Stimulated activated CD8-positive, alpha-beta memory T cell treated with anti-CD3 and anti-CD28 coated beads, Interleukin-2, amount 100 ng/mL, for 1 hour (primary cell): ENCODE measurements around the gene NFYC.

Source experiments
- DNase-seq, 2 donors: peaks; one replicate each; pipeline ENCODE4 v3.0.0-alpha.2; 2020; ENCODE audit warnings: low read depth in 2 of 2

The NFYC gene

GRCh38 chr1:40739455-40740008 is 48.0 kb downstream of the NFYC start:
- no peak for DNase-seq

DNA sequence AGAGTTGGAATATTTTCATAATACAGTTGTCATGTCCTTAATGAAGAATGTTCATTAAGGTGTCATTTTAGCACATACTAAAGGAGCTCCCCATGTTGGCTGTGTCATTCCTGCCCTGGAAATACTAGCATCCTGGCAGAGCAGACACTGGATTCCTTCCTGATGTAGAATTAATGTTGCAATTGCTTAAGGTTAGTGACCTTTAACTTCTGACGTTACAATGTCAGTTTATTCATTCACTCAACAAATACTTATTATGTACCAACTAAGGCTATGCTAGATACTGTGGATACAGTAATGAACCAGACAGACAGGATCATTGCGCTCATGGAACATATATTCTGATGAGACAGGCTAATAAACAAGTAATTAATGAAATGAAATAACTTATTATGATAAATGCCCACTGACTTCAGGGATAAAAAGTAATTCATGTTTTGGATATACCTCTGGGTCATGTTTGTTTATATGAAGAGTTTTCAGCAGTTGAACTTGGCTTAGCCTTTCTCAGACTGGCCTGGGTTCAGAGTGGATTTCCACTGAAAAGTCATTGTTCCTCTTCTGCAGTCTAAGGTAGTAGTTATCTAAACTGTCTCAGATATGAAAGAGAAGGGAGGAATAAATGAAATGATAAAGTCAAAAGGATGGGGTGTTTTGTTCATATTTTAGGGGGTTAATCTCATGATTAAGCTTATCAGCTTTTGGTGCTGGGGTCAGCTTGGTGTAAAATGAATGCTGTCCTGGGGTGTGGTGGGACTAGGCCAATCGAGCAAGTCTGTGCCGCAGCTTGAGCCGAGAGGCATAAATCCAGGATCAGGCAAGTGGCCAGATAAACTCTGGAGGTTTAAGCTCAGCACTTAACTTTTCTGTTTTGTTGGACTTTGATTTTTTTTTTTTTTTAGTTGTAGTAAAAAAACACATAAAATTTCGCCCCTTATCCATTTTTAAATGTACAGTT is 48.8 kb downstream of the NFYC start:
- no peak for DNase-seq

DNA sequence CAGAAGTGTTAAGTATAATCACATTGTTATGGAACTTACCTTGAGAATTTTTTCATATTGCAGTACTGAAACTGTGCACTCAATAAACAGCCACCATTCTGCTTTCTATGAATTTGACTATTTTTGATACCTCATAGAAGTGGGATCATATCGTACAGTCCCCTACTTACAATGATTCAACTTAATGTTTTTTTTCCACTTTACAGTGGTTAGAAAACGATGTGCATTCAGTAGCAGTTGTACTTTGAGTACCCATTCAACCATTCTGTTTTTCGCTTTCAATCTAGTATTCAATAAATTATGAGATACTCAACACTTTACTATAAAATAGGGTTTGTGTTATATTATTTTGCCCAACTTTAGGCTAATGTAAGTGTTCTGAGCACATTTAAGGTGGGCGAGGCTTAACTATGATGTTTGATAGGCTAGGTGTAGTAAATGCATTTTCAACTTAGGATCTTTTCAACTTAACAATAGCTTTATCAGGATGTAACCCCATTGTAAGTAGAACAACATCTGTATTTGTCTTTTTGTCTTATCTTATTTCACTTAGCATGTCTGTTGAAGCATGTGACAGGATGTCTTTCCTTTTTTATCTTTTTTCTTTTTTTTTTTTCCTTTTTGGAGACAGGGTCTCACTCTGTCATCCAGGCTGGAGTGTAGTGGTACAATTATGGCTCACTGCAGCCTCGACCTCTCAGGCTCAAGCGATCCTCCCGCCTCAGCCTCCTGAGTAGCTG is 49.7 kb downstream of the NFYC start:
- no peak for DNase-seq

DNA sequence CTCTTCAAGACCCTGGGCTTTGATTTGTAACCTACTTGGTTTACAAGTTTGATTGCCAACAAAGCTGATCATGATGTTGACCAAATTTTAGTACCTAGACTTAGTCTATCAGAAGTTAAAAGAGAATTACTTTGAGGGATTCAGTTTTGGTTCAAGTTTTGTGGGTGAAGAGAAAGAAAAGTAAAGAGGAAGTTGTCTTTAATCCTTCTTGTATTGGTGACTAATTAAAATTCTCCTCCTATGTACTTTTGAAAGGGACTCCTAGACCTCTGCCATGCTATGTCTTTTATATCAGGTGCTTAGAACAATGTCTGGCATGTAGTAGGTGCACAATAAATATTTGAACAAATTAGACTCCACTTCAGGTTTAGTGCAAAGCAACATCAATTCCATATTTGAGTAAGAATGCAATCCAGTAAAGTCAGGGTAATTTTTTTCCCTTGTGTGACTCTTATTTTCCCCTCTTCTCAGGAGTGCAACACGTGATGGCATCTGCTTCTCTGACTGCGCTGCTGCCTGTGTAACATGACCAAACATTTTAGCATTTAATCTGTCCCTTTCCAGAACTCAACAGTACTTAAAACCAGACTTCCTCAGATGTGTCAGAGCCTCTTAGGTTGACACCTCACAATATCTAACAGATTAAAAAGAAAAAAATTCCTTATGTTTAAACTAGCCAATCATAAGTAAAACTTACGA is 51.0 kb downstream of the NFYC start:
- DNase-seq, result no peak

DNA sequence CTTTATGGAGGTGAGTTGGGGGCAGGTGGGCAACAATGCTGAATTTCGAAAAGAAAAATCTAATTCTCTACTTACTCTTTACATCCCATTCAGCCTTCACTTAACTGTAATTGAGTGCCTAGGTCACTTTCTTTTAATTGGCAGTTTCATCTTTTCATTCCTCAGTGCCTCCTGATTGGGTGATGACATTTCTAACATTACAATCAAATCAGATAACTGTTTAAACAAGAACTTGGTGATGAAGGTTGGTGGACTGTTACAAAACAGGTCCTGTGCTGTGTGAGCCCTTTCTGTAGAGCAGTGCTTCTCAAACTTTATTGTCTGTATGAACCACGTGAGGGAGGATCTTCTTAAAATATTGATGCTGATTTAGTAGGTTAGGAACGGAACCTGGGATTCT is 51.9 kb downstream of the NFYC start:
- DNase-seq, result no peak

- no peak for DNase-seq
Measured at GRCh38 chr1:40743860-40744259, 52.4 kb downstream of the NFYC start.

- DNase-seq, result no peak
Measured at GRCh38 chr1:40745176-40745575, 53.7 kb downstream of the NFYC start.

DNA sequence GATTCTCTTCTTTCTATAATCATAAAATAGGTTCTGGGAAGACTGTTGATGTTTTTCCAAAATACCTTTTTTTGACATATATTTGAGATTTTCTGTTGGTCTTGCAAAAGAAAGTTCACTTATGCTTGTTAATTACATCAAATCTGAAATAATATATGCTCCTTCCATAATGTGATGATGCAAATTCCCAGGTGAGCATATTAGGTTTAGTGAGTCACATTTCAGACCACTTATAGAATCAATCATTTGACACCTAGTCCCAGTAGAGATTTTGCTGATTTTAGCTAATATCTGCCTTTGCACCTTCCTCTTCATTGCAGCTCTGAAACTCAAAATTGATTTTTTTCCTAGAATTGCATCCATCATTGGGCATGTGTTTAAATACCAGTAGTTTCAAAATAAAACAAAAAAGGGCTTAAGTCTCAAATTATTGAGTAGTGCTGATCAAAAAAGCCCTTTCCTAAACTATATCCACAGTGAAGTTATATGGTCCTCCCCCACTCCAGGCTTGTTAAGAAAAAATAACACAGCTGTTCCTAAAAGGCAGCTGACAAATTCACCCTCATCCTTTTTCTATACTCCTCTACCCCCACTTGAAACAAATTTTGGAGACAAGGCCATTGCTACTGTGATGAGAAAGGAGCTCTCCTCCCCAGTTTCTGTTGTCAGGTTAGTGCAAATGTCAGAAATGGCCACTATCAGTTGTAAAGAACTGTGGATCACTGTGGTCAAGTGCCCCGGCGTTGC is 55.0 kb downstream of the NFYC start:
- DNase-seq, result no peak

GRCh38 chr1:40748841-40749718 is 57.6 kb downstream of the NFYC start:
- DNase-seq, result no peak

GRCh38 chr1:40749817-40750216 is 58.3 kb downstream of the NFYC start:
- no peak for DNase-seq

DNA sequence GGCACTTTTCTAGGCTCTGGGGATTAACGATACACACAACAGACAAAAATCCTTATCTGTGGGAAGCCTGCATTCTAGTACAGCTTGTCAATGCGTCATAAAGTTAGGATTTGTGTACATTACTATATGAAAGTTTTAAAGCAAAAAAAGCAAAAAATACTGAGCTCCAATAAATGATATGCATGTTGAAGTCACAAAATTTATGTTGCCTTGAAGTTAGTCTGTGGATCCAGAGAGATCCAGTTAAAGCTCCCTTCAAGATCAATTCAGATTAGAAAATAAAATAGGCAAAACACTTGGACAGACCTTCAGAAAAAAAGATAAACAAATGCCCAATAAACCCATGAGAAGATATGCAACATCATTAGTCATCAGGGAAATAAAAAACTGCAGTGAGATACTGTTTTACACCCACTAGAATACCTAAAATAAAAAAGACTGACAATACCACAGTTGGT is 59.0 kb downstream of the NFYC start:
- no peak for DNase-seq

GRCh38 chr1:40751802-40752201 is 60.3 kb downstream of the NFYC start:
- no peak for DNase-seq

DNA sequence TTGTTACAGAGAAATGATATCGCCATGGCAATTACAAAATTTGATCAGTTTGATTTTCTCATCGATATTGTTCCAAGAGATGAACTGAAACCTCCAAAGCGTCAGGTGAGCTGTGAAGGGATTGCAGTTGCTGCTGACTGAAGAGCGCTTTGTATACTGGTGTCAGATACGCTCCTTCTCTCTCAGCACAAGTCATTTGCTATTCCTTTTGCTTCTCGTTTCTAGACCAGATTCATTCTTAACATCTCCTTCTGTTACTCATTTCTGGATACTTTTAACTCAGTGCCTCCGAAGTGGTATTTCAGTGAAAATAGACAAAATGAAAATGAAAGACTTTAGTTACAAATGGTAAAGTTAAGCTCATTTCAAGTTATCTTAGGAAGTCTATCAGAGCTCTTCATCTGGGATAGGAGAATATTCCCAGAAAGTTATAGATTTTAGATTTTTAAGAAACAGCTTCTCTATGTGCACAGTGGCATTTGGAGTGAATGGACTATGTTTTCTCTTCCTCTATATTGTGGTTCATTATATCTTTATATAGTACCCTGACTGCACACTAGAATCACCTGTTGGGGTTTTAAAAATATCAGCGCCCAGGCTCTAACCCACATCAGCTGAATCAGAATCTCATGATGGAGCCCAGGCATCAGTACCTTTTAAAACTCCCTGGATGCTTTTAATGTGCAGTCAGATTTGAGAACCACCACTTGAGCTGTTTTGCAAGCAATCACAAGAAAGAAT is 61.8 kb downstream of the NFYC start:
- DNase-seq, result no peak

GRCh38 chr1:40754201-40754600 is 62.7 kb downstream of the NFYC start:
- no peak for DNase-seq

GRCh38 chr1:40755067-40755466 is 63.6 kb downstream of the NFYC start:
- no peak for DNase-seq

- no peak for DNase-seq
Measured at GRCh38 chr1:40756523-40756922, 65.0 kb downstream of the NFYC start.

DNA sequence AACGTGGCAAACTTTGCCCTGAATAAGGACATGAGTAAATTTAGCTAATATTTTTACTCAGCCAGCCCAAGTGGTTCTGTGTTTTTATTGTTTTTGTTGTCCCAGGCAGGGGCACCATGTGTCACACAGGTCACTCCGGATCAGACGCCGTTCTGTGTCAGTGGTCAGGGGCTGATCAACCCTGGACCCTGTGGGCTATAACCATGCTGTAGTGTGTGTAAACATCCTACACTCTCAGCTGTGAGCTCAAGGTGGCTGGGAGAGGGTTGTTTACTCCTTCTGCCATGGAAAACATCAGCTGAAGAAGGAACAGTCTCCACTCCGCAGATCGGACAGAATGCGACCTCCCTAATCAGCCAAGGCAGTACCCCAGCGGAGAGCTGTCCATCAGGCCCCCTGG is 65.6 kb downstream of the NFYC start:
- no peak for DNase-seq

- DNase-seq, result no peak
Measured at GRCh38 chr1:40758004-40758403, 66.5 kb downstream of the NFYC start.

- no peak for DNase-seq
Measured at GRCh38 chr1:40758578-40759343, 67.3 kb downstream of the NFYC start.
